GM18909 (cell line): ENCODE measurements around the gene ZNF211.

Experiments
- ATAC-seq: cut with Tn5 transposase; IDR thresholded peaks from one replicate; pipeline ENCODE4 v1.9.1; 2021; ENCODE audit warnings: mild to moderate bottlenecking; ENCODE audit not compliant: unreplicated experiment, poor library complexity

The ZNF211 gene

DNA sequence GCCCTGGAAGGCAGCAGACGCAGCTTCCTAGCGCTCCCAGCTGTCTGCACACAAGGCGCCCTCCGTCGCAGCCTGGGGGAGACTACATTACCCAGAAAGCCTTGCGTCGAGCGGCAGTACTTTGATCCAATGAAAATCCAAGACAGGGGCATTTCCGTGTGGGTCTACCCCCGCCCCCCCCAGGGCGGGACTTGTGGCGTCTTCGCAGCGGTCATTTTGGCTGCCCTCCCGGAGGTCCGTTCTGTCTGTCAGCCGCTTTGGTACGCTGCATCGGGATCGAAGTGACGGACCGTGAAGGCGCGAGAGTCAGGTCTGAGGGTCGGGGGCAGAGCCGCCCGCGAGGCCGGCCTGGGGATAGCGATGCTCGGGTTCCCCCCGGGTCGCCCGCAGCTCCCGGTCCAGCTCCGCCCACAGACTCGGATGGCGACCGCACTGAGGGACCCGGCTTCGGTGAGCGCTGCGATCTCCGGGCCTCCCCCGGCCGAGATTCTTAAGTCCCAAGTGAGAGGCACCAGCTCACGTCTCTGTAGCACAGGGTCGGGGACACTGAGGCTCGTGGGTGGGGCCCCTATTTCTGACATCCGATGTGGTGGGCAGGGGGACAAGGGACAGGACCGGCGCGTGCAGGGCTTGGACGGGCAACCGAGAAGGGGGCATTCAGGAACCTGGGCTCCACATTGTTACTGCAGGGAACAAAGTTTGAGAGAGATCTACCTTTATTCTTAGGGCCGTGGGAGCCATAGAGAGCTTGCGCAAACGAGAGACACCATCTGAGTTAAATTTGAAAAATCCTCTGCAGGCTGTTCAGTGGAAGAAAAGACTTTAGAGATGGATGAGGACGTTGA, at the start of gene ZNF211:
Gene ZNF211, plus strand, starts transcription at position 182 of the 845 bp plus-strand sequence. Its CDS starts 179 bp downstream, at position 361.
- peak; percentile 96 for ATAC-seq

GRCh38 chr19:57583521-57584416, 49.2 kb upstream of the ZNF211 start, which contains the start of gene ZIK1:
TSS of gene ZIK1 (plus strand) at chr19:57584145. CDS start at chr19:57584357, 212 bp downstream.
- ATAC-seq: peak; percentile 86

DNA sequence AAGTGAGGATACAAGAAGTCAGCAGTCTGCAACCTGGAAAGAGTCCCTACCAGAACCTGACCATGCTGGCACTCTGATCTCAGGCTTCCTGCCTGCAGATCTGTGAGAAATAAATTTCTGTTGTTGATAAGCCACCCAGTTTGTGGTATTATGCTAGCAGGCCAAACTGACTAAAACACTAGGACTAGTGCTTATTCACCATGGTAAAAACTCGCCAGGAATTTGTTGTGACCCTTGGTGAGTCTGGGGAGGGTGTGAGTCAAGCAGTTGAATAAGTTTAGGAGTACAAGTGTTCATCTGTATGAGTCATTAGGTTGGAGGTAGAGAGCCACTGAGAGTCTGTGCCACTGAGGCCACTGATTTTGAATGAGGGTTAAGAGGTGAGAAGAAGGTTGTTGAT, 45.4 kb upstream of the ZNF211 start:
- no peak for ATAC-seq

- no peak for ATAC-seq
Measured at GRCh38 chr19:57599377-57599760, 33.6 kb upstream of the ZNF211 start.

- peak; percentile 95 for ATAC-seq
Measured at GRCh38 chr19:57599761-57600383, 33.1 kb upstream of the ZNF211 start, which contains the start of gene ZNF530. TSS of gene ZNF530 (plus strand) at chr19:57599885. CDS start at chr19:57604346, 4,461 bp downstream.

DNA sequence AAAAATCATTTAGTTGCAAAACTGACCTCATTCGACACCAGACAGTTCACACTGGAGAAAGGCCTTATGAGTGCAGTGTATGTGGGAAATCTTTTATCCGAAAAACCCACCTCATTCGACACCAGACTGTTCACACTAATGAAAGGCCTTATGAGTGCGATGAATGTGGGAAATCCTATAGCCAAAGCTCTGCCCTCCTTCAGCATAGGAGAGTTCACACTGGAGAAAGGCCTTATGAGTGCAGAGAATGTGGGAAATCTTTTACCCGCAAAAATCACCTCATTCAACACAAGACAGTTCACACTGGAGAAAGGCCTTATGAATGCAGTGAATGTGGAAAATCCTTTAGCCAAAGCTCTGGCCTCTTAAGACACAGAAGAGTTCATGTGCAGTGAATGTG, 26.0 kb upstream of the ZNF211 start:
- ATAC-seq: no peak

DNA sequence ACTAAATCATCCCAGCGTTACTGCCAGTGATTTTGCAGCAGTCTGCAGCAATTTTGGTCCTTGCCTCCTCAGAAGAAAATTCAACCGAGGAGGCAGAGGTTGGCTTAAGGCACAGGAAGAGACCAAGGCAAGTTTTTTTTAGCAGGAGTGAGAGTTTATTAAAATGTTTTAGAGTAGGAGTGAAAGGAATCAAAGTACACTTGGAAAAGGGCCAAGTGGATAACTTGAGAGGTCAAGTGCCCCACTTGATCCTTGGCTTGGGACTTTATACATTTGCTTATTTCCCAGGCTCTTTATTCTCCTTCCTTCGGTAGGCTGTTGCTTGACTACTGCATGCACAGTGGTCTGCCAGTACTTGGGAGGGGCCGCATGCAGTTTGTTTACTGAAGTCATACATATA, 21.9 kb upstream of the ZNF211 start:
- ATAC-seq: no peak

- ATAC-seq: peak; percentile 96
Measured at GRCh38 chr19:57613941-57614743, 18.8 kb upstream of the ZNF211 start, which contains the start of gene ZNF134. TSS of gene ZNF134 (plus strand) at chr19:57614242. CDS start at chr19:57619469, 5,227 bp downstream.

GRCh38 chr19:57615346-57615745, 17.6 kb upstream of the ZNF211 start:
- ATAC-seq: no peak

DNA sequence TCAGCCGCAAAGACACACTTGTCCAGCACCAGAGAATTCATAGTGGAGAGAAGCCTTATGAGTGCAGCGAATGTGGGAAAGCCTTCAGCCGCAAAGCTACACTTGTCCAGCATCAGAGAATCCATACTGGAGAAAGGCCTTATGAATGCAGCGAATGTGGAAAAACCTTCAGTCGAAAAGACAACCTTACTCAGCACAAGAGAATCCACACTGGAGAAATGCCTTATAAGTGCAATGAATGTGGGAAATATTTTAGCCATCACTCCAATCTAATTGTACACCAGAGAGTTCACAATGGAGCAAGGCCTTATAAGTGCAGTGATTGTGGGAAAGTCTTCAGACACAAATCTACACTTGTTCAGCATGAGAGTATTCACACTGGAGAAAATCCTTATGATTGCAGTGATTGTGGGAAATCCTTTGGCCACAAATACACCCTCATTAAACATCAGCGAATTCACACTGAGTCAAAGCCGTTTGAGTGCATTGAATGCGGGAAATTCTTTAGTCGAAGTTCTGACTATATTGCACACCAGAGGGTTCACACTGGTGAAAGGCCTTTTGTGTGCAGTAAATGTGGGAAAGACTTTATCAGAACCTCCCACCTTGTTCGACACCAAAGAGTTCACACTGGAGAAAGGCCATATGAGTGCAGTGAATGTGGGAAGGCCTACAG, 12.2 kb upstream of the ZNF211 start:
- ATAC-seq: no peak

DNA sequence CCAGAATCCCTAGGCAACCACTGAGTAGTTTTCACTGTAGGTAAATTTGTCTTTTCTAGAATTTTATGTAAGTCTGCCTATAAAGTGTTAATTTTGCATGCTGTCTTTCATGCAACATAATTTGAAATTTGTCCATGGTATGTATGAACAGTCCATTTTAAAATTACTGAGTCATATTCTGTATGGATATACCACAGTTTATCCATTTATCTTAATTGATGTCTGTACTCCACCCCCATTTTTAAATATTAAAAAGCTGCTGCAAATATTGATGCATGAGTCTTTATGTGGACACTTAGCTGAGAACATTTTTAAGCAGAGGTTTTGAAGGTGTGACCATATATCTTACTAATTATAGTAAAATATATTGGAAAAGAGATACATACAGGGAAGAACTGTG, 9.9 kb upstream of the ZNF211 start:
- ATAC-seq: no peak

GRCh38 chr19:57633832-57634131, 814 bp downstream of the ZNF211 start:
- ATAC-seq: no peak

GRCh38 chr19:57637379-57637778, 4.4 kb downstream of the ZNF211 start:
- no peak for ATAC-seq

DNA sequence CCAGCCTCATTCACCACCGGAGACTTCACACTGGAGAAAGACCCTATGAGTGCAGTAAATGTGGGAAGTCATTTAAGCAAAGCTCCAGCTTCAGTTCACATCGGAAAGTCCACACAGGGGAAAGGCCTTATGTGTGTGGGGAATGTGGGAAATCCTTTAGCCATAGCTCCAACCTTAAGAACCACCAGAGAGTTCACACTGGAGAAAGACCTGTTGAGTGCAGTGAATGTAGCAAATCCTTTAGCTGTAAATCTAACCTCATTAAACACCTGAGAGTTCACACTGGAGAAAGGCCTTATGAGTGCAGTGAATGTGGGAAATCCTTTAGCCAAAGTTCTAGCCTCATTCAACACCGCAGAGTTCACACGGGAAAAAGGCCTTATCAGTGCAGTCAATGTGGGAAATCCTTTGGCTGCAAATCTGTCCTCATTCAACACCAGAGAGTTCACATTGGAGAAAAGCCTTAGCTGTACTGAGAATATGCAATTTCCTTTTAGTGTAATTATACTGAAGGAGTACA, 8.8 kb downstream of the ZNF211 start:
- no peak for ATAC-seq

- ATAC-seq: no peak
Measured at GRCh38 chr19:57642396-57643046, 9.6 kb downstream of the ZNF211 start.

DNA sequence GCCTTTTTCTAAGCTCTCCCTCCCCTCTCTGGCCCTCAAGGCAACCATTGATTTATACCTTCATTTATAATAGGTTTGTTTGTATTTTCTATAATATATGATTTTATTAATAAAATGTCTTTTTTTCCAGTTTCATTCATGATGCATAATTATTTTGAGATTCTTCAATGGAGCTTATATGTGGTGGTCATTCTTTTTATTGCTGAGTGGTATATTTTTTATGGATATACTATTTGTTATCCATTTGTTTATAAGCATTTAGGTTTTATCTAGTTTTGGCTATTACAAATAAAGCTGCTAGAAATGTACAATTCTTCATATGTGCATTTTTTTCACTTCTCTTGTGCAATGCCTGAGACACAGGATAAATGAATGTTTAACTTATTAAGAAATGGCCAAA, 10.8 kb downstream of the ZNF211 start:
- no peak for ATAC-seq

DNA sequence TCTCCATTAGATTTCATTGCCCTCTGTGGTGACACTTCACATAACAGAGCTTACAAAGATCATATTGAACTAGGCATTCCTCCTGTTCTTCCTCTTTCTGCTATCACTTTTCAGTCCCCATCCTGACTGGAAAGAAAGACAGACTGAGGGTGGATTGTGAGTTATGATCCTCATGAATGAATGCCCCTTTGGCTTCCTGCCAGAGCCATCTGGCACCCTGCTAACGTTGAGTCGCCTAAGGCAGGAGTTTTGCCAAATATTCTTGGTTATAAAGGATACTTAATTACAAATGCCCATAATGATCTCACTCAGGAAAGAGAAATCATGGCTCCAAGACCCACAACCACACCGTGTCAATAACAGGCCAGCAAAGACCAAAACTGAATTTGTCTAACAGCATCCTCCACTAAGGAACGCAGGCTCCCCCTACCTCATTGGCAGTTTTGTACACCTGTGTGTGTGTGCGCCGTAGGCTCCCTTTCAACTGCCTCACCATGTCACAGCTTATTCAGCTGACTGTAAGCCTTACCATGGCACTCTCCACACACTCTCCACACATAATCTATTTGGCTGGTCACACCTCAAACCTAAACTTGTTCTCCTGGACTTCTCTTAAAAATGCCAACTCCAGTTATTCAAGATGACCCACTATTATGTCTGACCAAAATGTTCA, 15.5 kb downstream of the ZNF211 start:
- ATAC-seq: no peak

DNA sequence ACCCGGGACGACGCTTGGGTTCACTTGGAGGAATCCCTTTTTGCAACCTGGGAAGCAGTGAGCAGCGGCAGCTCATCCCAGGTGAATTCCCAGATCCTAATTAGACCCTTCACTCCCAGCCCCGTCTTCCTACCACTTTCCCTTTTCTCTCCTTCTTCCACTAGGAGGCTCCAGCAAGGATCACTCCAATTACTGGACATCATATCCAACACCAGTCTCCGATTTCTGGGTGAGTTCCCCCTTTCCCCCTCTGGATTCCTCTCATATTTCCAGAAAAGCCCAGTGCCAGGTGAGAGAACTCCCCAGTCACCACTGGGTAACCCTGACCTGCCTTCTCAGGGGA, 18.7 kb downstream of the ZNF211 start:
- no peak for ATAC-seq
